Hematopoietic multipotent progenitor cell treated with erythropoietin and hydrocortisone succinate and interleukin-3 and kit ligand, for 6 days (in vitro differentiated cells): ENCODE data around the gene FRG2B.
"Not testable (repeated sequence)": the region's sequence is repeated elsewhere in the genome, so short reads cannot be mapped to it uniquely, and the experiment has no call there.

Source experiments
- DNase-seq: peaks from one replicate; pipeline ENCODE4 v3.0.0-alpha.2; 2015

The FRG2B gene

GRCh38 chr10:133626695-133627094 is at the start of gene FRG2B:
FRG2B (minus strand) TSS chr10:133626795; CDS start chr10:133626742, 53 bp downstream.
- not testable (repeated sequence) for DNase-seq

GRCh38 chr10:133667446-133667845 is 40.9 kb upstream of the FRG2B start:
- DNase-seq, result not testable (repeated sequence)

- DNase-seq, result not testable (repeated sequence)
Observed at GRCh38 chr10:133663544-133664160, 37.1 kb upstream of the FRG2B start.

- not testable (repeated sequence) for DNase-seq
Observed at GRCh38 chr10:133661122-133661521, 34.5 kb upstream of the FRG2B start.

GRCh38 chr10:133660516-133660915 is 33.9 kb upstream of the FRG2B start:
- DNase-seq, result not testable (repeated sequence)

- DNase-seq, result not testable (repeated sequence)
Observed at GRCh38 chr10:133657276-133657675, 30.7 kb upstream of the FRG2B start.

- DNase-seq, result not testable (repeated sequence)
Observed at GRCh38 chr10:133648872-133649455, 22.4 kb upstream of the FRG2B start.

GRCh38 chr10:133647075-133647748 is 20.6 kb upstream of the FRG2B start:
- not testable (repeated sequence) for DNase-seq

GRCh38 chr10:133637846-133638235 is 11.2 kb upstream of the FRG2B start:
- DNase-seq, result not testable (repeated sequence)

GRCh38 chr10:133637202-133637845 is 10.7 kb upstream of the FRG2B start:
- DNase-seq, result not testable (repeated sequence)

GRCh38 chr10:133630723-133631249 is 4.2 kb upstream of the FRG2B start:
- not testable (repeated sequence) for DNase-seq

GRCh38 chr10:133622544-133622943 is 4.1 kb downstream of the FRG2B start:
- DNase-seq, result not testable (repeated sequence)

- no peak for DNase-seq
Observed at GRCh38 chr10:133618851-133619250, 7.7 kb downstream of the FRG2B start.

GRCh38 chr10:133617196-133617595 is 9.4 kb downstream of the FRG2B start:
- no peak for DNase-seq

GRCh38 chr10:133616371-133617130 is 10.0 kb downstream of the FRG2B start:
- no peak for DNase-seq

- no peak for DNase-seq
Observed at GRCh38 chr10:133614830-133615580, 11.6 kb downstream of the FRG2B start.

- no peak for DNase-seq
Observed at GRCh38 chr10:133613699-133614098, 12.9 kb downstream of the FRG2B start.

GRCh38 chr10:133611079-133611478 is 15.5 kb downstream of the FRG2B start:
- no peak for DNase-seq

- DNase-seq, result peak; percentile 62
Observed at GRCh38 chr10:133608855-133609254, 17.7 kb downstream of the FRG2B start.

- not testable (repeated sequence) for DNase-seq
Observed at GRCh38 chr10:133603434-133603833, 23.2 kb downstream of the FRG2B start.

GRCh38 chr10:133600657-133601056 is 25.9 kb downstream of the FRG2B start:
- DNase-seq, result no peak

GRCh38 chr10:133599869-133600268 is 26.7 kb downstream of the FRG2B start:
- DNase-seq, result peak; percentile 30
